Measurements from ENCODE around the gene SAFB2. TPM values are rescaled to one million over a fixed set of nuclear protein-coding genes. Genes with fewer than 3 reads are reported as not detected.

SAFB2 gene
- polyA plus RNA-seq, 1 of the 3 experiments (the other 2 are of a cell fraction), result 37.7 TPM

DNA sequence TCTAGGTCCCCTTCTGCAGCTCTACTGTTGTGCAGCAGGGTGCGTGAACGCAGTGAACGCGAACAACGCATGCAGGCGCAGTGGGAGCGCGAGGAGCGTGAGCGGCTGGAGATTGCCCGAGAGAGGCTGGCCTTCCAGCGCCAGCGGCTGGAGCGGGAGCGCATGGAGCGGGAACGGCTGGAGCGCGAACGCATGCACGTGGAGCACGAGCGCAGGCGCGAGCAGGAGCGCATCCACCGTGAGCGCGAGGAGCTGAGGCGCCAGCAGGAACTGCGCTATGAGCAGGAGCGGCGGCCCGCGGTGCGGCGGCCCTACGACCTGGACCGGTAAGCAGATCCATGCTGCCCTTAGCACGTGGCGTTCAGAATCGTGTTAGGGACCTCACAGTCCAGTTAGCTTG lies 38.9 kb upstream of the SAFB2 start:
- no peak overlapping the region for H2AFZ ChIP-seq (ENCODE audit: low read depth)
- ChIA-PET POLR2A (no interaction called here), CTCF (interaction anchor here (0.6 to 1.5 kb wide), 3 partner anchors 28 to 789 kb away, joined by 3 to 5 read pairs (median 4); no protein-coding TSS in a partner anchor)
- H3K27ac ChIP-seq (ENCODE audit: low read depth in 2 of 2, low read length in 1 of 2), result no peak overlapping the region
- TF ChIP-seq TAF1 (IDR thresholded peaks at IDR 0.05; ENCODE audit: borderline replicate concordance, low read depth, low read length) (no peak), SMC3 (IDR thresholded peaks at IDR 0.05; ENCODE audit: low read depth, low read length) (no peak), CHD2 (IDR thresholded peaks at IDR 0.05; ENCODE audit: low read length, partially characterized antibody) (no peak), MEF2A (IDR thresholded peaks at IDR 0.05; ENCODE audit: borderline replicate concordance, low read depth) (no peak)
- H3K9ac ChIP-seq, result no peak overlapping the region
- H3K27me3 ChIP-seq (ENCODE audit: insufficient read depth), result no peaks in the 10 kb centered on the region
- no peaks in the 10 kb centered on the region for H3K9me3 ChIP-seq
- no peak overlapping the region for H3K4me3 ChIP-seq (ENCODE audit: low read depth in 2 of 2, low read length in 1 of 2)
- no peaks in the 10 kb centered on the region for H4K20me1 ChIP-seq (ENCODE audit: insufficient read depth)
- WGBS (ENCODE audit: low lambda C conversion rate), result 97% methylated on average over 42 of the region's 42 CpGs
- DNase-seq, result no peak
- H3K79me2 ChIP-seq (ENCODE audit: insufficient read depth), result 0 out of 2 replicates have a peak, but pooled peaks cover 3% of the 10 kb centered on the region
- H3K9me2 ChIP-seq, result no peaks in the 10 kb centered on the region
- H3K36me3 ChIP-seq (replicated peaks in 1 of 2; ENCODE audit: control insufficient read depth in 1 of 2, insufficient read depth in 2 of 2, low read length in 1 of 2), result peaks cover 47 to 53% of the 10 kb centered on the region in 2 experiments
- no peaks in the 10 kb centered on the region for H3F3A ChIP-seq (replicated peaks; ENCODE audit: insufficient read depth)
- H3K4me2 ChIP-seq, result no peak overlapping the region
- no peaks in the 10 kb centered on the region for H3K4me1 ChIP-seq (ENCODE audit: control insufficient read depth in 1 of 2, insufficient read depth in 2 of 2, low read depth in 1 of 2, low read length in 1 of 2)

DNA sequence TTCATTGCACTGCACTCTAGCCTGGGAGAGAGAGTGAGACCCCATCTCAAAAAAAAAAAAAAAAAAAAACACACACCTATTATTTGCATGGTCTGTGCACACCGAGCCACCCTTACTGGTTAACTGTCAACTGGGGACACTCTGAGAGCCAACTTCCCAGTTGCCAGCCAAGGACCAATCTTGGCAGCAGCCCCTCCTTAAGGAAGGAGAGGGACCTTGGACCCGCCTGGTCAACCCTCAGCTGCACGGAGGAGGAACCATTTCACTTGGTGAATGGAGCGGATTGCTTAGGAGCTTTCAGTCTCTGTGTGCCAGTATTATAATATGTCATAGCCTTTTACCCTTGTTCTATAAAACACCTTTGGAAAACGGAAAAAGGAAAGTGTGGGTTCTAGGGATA lies 32.8 kb upstream of the SAFB2 start:
- Histone ChIP-seq H4K20me1 (ENCODE audit: insufficient read depth) (no peaks in the 10 kb centered on the region), H3K9ac (no peak overlapping the region), H3K79me2 (ENCODE audit: insufficient read depth) (peaks cover 13% of the 10 kb centered on the region; the same call in 1 of the 2 replicates), H2AFZ (ENCODE audit: low read depth) (no peak overlapping the region), H3K9me2 (no peaks in the 10 kb centered on the region), H3K4me3 (ENCODE audit: low read depth in 2 of 2, low read length in 1 of 2) (no peak overlapping the region), H3F3A (replicated peaks; ENCODE audit: insufficient read depth) (peaks cover 5% of the 10 kb centered on the region), H3K9me3 (no peaks in the 10 kb centered on the region), H3K27me3 (ENCODE audit: insufficient read depth) (no peaks in the 10 kb centered on the region), H3K4me1 (ENCODE audit: control insufficient read depth in 1 of 2, insufficient read depth in 2 of 2, low read depth in 1 of 2, low read length in 1 of 2) (no peaks in the 10 kb centered on the region), H3K36me3 (replicated peaks in 1 of 2; ENCODE audit: control insufficient read depth in 1 of 2, insufficient read depth in 2 of 2, low read length in 1 of 2) (peaks cover 54 to 56% of the 10 kb centered on the region in 2 experiments), H3K4me2 (no peak overlapping the region), H3K27ac (ENCODE audit: low read depth in 2 of 2, low read length in 1 of 2) (no peak overlapping the region)
- DNase-seq, result no peak
- 100% methylated on average over 5 of the region's 5 CpGs for WGBS (ENCODE audit: low lambda C conversion rate)
- POLR2A ChIA-PET, result no interaction called here
- no peak for TF ChIP-seq SMC3 (IDR thresholded peaks at IDR 0.05; ENCODE audit: low read depth, low read length)
- TF ChIP-seq, protein P1, sequence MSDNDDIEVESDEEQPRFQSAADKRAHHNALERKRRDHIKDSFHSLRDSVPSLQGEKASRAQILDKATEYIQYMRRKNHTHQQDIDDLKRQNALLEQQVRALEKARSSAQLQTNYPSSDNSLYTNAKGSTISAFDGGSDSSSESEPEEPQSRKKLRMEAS (IDR thresholded peaks at IDR 0.05; ENCODE audit: low read depth), result no peak
- no peak for TF ChIP-seq JUND (IDR thresholded peaks at IDR 0.05)
- TF ChIP-seq, protein P2, sequence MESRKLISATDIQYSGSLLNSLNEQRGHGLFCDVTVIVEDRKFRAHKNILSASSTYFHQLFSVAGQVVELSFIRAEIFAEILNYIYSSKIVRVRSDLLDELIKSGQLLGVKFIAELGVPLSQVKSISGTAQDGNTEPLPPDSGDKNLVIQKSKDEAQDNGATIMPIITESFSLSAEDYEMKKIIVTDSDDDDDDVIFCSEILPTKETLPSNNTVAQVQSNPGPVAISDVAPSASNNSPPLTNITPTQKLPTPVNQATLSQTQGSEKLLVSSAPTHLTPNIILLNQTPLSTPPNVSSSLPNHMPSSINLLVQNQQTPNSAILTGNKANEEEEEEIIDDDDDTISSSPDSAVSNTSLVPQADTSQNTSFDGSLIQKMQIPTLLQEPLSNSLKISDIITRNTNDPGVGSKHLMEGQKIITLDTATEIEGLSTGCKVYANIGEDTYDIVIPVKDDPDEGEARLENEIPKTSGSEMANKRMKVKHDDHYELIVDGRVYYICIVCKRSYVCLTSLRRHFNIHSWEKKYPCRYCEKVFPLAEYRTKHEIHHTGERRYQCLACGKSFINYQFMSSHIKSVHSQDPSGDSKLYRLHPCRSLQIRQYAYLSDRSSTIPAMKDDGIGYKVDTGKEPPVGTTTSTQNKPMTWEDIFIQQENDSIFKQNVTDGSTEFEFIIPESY (IDR thresholded peaks at IDR 0.05; ENCODE audit: borderline replicate concordance, low read depth), result no peak
- TF ChIP-seq FOXM1 (IDR thresholded peaks at IDR 0.05; ENCODE audit: low read depth), result no peak
- no peak for TF ChIP-seq USF1 (IDR thresholded peaks at IDR 0.05; ENCODE audit: borderline replicate concordance, low read depth)
- CTCF ChIA-PET, result interaction anchor here (1.4 kb wide), 1 partner anchor 10 kb away, joined by 4 read pairs; no protein-coding TSS in a partner anchor
